ENCODE results near the gene ANKMY1. TPM values are rescaled to one million over a fixed set of nuclear protein-coding genes. Genes with fewer than 3 reads are reported as not detected.

Gene ANKMY1
- total and polyA plus RNA-seq, 10 donors, result 7.6 to 45.5 (median 29.4) TPM

GRCh38 chr2:240469740-240470139 is 88.0 kb downstream of the ANKMY1 start:
- Histone ChIP-seq H3K4me1 (peaks cover 0 to 14% (median 4%) of the 10 kb centered on the region in 6 donors), H3K36me3 (peaks cover 0 to 35% (median 0%) of the 10 kb centered on the region in 6 donors), H3K27ac (no peak overlapping the region), H3K27me3 (replicated peaks in 1 of 7) (no peaks in the 10 kb centered on the region), H3K4me3 (no peak overlapping the region), H3K9me3 (peaks cover 2 to 34% (median 33%) of the 10 kb centered on the region in 8 donors)
- DNase-seq, result peak; percentile 29
- WGBS, 5 donors, result 84 to 99% (median 94%) methylated on average over 5 to 6 of the region's 6 CpGs
- intact Hi-C loops (cut with DNase I; ENCODE audit: low total_unique reads), result no loop called here
- TF ChIP-seq POLR2A (IDR thresholded peaks at IDR 0.05), result no peak
- peak in 1 of 3 donors; percentile 14 for TF ChIP-seq POLR2AphosphoS5 (IDR thresholded peaks at IDR 0.05)
- TF ChIP-seq CTCF (IDR thresholded peaks at IDR 0.05 in 8 of 11, conservative IDR thresholded peaks at IDR 0.05 in 3 of 11), result no peak

- peak; percentile 48 for DNase-seq
- peak in 2 of 3 donors; percentile 20 to 57 for TF ChIP-seq POLR2AphosphoS5 (IDR thresholded peaks at IDR 0.05)
- no peak for TF ChIP-seq POLR2A (IDR thresholded peaks at IDR 0.05)
- Histone ChIP-seq H3K4me1 (peaks cover 0 to 14% (median 4%) of the 10 kb centered on the region in 6 donors), H3K9me3 (peaks cover 0 to 29% (median 28%) of the 10 kb centered on the region in 8 donors), H3K27ac (no peak overlapping the region), H3K27me3 (replicated peaks in 1 of 7) (no peaks in the 10 kb centered on the region), H3K36me3 (peaks cover 0 to 38% (median 0%) of the 10 kb centered on the region in 6 donors), H3K4me3 (no peak overlapping the region)
- intact Hi-C loops (cut with DNase I; ENCODE audit: low total_unique reads), result no loop called here
- WGBS, 5 donors, result 74 to 91% (median 79%) methylated on average over 10 of the region's 10 CpGs
Observed at GRCh38 chr2:240469239-240469636, 88.5 kb downstream of the ANKMY1 start.

- no peak overlapping the region for H3K27ac ChIP-seq
- H3K27me3 ChIP-seq (replicated peaks in 1 of 7), result no peaks in the 10 kb centered on the region
- WGBS, 5 donors, result 80 to 93% (median 86%) methylated on average over 8 to 20 of the region's 20 CpGs
- no peak overlapping the region for H3K4me3 ChIP-seq
- DNase-seq, result peak; percentile 69
- H3K4me1 ChIP-seq, result peaks cover 0 to 14% (median 4%) of the 10 kb centered on the region in 6 donors
- intact Hi-C loops (cut with DNase I; ENCODE audit: low total_unique reads), result no loop called here
- TF ChIP-seq CTCF (IDR thresholded peaks at IDR 0.05 in 8 of 11, conservative IDR thresholded peaks at IDR 0.05 in 3 of 11) (no peak), POLR2AphosphoS5 (IDR thresholded peaks at IDR 0.05) (no peak), POLR2A (IDR thresholded peaks at IDR 0.05) (no peak)
- H3K9me3 ChIP-seq, result peaks cover 0 to 23% (median 21%) of the 10 kb centered on the region in 8 donors
- H3K36me3 ChIP-seq, result peaks cover 0 to 38% (median 0%) of the 10 kb centered on the region in 6 donors
Observed at GRCh38 chr2:240468303-240469238, 89.2 kb downstream of the ANKMY1 start.

- Histone ChIP-seq H3K4me1 (peaks cover 0 to 14% (median 4%) of the 10 kb centered on the region in 6 donors), H3K27me3 (replicated peaks in 1 of 7) (no peaks in the 10 kb centered on the region), H3K4me3 (no peak overlapping the region), H3K27ac (no peak overlapping the region), H3K36me3 (peaks cover 0 to 38% (median 0%) of the 10 kb centered on the region in 6 donors), H3K9me3 (peaks cover 0 to 15% (median 13%) of the 10 kb centered on the region in 8 donors)
- WGBS, 5 donors, result 89 to 92% (median 90%) methylated on average over 15 to 22 of the region's 22 CpGs
- DNase-seq, result peak; percentile 68
- TF ChIP-seq POLR2AphosphoS5 (IDR thresholded peaks at IDR 0.05), result peak in 1 of 3 donors; percentile 12
- TF ChIP-seq CTCF (IDR thresholded peaks at IDR 0.05 in 8 of 11, conservative IDR thresholded peaks at IDR 0.05 in 3 of 11), result no peak
- no peak for TF ChIP-seq POLR2A (IDR thresholded peaks at IDR 0.05)
- intact Hi-C loops (cut with DNase I; ENCODE audit: low total_unique reads), result no loop called here
Observed at GRCh38 chr2:240467659-240468302, 90.0 kb downstream of the ANKMY1 start.

Measured in spleen (tissue), 11 donors.